Naive thymus-derived CD8-positive, alpha-beta T cell (primary cell): ENCODE measurements around the gene CALM3. TPM values are rescaled to one million over a fixed set of nuclear protein-coding genes. Genes with fewer than 3 reads are reported as not detected.

Experiments used
- ATAC-seq, 2 donors: fragments of 150-1000 bp; cut with Tn5 transposase in 1 of 2; sonication (Bioruptor Pico), chemical (Tn5 transposase) in 1 of 2; 1 replicate in 1 of 2; 2 replicates in 1 of 2; pipeline ENCODE4 v1.10.0; 2021; ENCODE audit warnings: mild to moderate bottlenecking in 2 of 2, moderate library complexity in 2 of 2
- POLR2A ChIA-PET: fragments of 350-600 bp; sonication (Branson Sonifier 250); formaldehyde crosslinking; loops from one replicate; lab custom pipeline; 2021; ENCODE audit warnings: antibody characterized with exemption; lab: Charles Lee
- DNase-seq, 10 donors: peaks; one replicate each; pipeline versions ENCODE4 v3.0.0 to v3.0.0-alpha.2; 2020 to 2022
- H3K27ac Mint-ChIP-seq, 10 donors: one replicate each; pipeline ENCODE4 v1.8.0; 2020 to 2022; ENCODE audit warnings: mild to moderate bottlenecking in 10 of 10, mixed read lengths in 10 of 10, moderate library complexity in 4 of 10, inconsistent platforms in 1 of 10
- H3K27me3 Mint-ChIP-seq, 5 donors: one replicate each; pipeline ENCODE4 v1.8.0; 2021 to 2022; ENCODE audit warnings: mixed read lengths in 5 of 5
- H3K36me3 Mint-ChIP-seq, 3 donors: one replicate each; pipeline ENCODE4 v1.8.0; 2020 to 2022; ENCODE audit warnings: mixed read lengths in 3 of 3, mild to moderate bottlenecking in 2 of 3, inconsistent platforms in 1 of 3
- H3K4me1 Mint-ChIP-seq, 4 donors: one replicate each; pipeline ENCODE4 v1.8.0; 2021 to 2022; ENCODE audit warnings: mixed read lengths in 4 of 4
- H3K4me3 Mint-ChIP-seq, 10 donors: one replicate each; pipeline ENCODE4 v1.8.0; 2020 to 2022; ENCODE audit warnings: mild to moderate bottlenecking in 10 of 10, mixed read lengths in 10 of 10, moderate library complexity in 6 of 10, inconsistent platforms in 1 of 10
- H3K9me3 Mint-ChIP-seq, 9 donors: one replicate each; pipeline ENCODE4 v1.8.0; 2020 to 2022; ENCODE audit warnings: mixed read lengths in 9 of 9, mild to moderate bottlenecking in 3 of 9, inconsistent platforms in 1 of 9, moderate library complexity in 1 of 9
- polyA plus RNA-seq, 3 donors: library from polyadenylated mRNA; unstranded; fragments of 300-500 nt; fragmentation: Illumina TruSeq; gene quantifications; one replicate each; pipeline ENCODE4 v1.2.3, GENCODE V29; 2021
- total RNA-seq, 8 experiments: library from RNA in 2 of 8; stranded (reverse) in 2 of 8; gene quantifications; one replicate each; pipeline ENCODE4 v1.2.3 and lab custom pipeline; 2021 to 2026

CALM3 gene
- total and polyA plus RNA-seq, 5 experiments from 2014 or later: 185 to 221 (median 190) TPM

GRCh38 chr19:46608581-46609345 is 7.6 kb downstream of the CALM3 start:
- POLR2A ChIA-PET: interaction anchor here (1.0 to 4.5 kb wide), 2 partner anchors 8 to 23 kb away, joined by 3 to 145 read pairs; partner anchors contain the start of gene CALM3
- H3K9me3 Mint-ChIP-seq: no peaks in the 10 kb centered on the region
- H3K36me3 Mint-ChIP-seq: peaks cover 0 to 55% (median 12%) of the 10 kb centered on the region in 3 donors
- peaks cover 34 to 81% (median 59%) of the 10 kb centered on the region in 4 donors for H3K4me1 Mint-ChIP-seq
- H3K27me3 Mint-ChIP-seq: no peaks in the 10 kb centered on the region
- DNase-seq (no peak), ATAC-seq (no peak)
- H3K4me3 Mint-ChIP-seq: peak overlapping the region in 2 of 10 donors; percentile 5 to 10
- peak overlapping the region in 8 of 10 donors; percentile 14 to 88 (median 74) for H3K27ac Mint-ChIP-seq

GRCh38 chr19:46609511-46610412 is 8.6 kb downstream of the CALM3 start:
- POLR2A ChIA-PET: interaction anchor here (0.6 to 4.5 kb wide), 5 partner anchors 9 to 165 kb away, joined by 3 to 145 read pairs (median 9); partner anchors contain the start of genes CALM3 and DACT3
- DNase-seq (no peak), ATAC-seq (no peak)
- Mint-ChIP-seq H3K36me3 (peaks cover 0 to 55% (median 12%) of the 10 kb centered on the region in 3 donors), H3K9me3 (no peaks in the 10 kb centered on the region), H3K4me3 (peak overlapping the region in 3 of 10 donors; percentile 6 to 47 (median 14)), H3K4me1 (peaks cover 37 to 83% (median 63%) of the 10 kb centered on the region in 4 donors), H3K27ac (peak overlapping the region in 8 of 10 donors; percentile 19 to 94 (median 76)), H3K27me3 (no peaks in the 10 kb centered on the region)

- peaks cover 0 to 53% (median 12%) of the 10 kb centered on the region in 3 donors for H3K36me3 Mint-ChIP-seq
- no peaks in the 10 kb centered on the region for H3K27me3 Mint-ChIP-seq
- peaks cover 37 to 76% (median 65%) of the 10 kb centered on the region in 4 donors for H3K4me1 Mint-ChIP-seq
- H3K27ac Mint-ChIP-seq: peak overlapping the region; percentile 89 to 97 (median 94)
- H3K4me3 Mint-ChIP-seq: peak overlapping the region in 7 of 10 donors; percentile 52 to 84 (median 77)
- DNase-seq: no peak
- no peak for ATAC-seq
- no peaks in the 10 kb centered on the region for H3K9me3 Mint-ChIP-seq
- POLR2A ChIA-PET: interaction anchor here (0.6 to 4.5 kb wide), 5 partner anchors 10 to 166 kb away, joined by 3 to 145 read pairs (median 12); partner anchors contain the start of genes CALM3 and DACT3
Observed at GRCh38 chr19:46610413-46610775, 9.3 kb downstream of the CALM3 start.

- H3K9me3 Mint-ChIP-seq: no peaks in the 10 kb centered on the region
- peaks cover 0 to 46% (median 12%) of the 10 kb centered on the region in 3 donors for H3K36me3 Mint-ChIP-seq
- H3K27ac Mint-ChIP-seq: peak overlapping the region; percentile 89 to 97 (median 94)
- POLR2A ChIA-PET: interaction anchor here (0.6 to 4.5 kb wide), 14 partner anchors 10 to 117 kb away, joined by 3 to 145 read pairs (median 7); partner anchors contain the start of genes CALM3, DACT3, GNG8 and PTGIR
- H3K27me3 Mint-ChIP-seq: no peaks in the 10 kb centered on the region
- DNase-seq: peak in 6 of 10 donors; percentile 30 to 56 (median 49)
- peaks cover 37 to 77% (median 66%) of the 10 kb centered on the region in 4 donors for H3K4me1 Mint-ChIP-seq
- ATAC-seq: peak; percentile 56 to 64
- peak overlapping the region; percentile 60 to 84 (median 76) for H3K4me3 Mint-ChIP-seq
Observed at GRCh38 chr19:46610851-46611770, 10.0 kb downstream of the CALM3 start.

GRCh38 chr19:46611776-46612175 is 10.6 kb downstream of the CALM3 start:
- peaks cover 37 to 79% (median 68%) of the 10 kb centered on the region in 4 donors for H3K4me1 Mint-ChIP-seq
- DNase-seq: peak in 1 of 10 donors; percentile 31

GRCh38 chr19:46613525-46613924 is 12.4 kb downstream of the CALM3 start:
- H3K27me3 Mint-ChIP-seq: no peaks in the 10 kb centered on the region
- DNase-seq (peak in 1 of 10 donors; percentile 38), ATAC-seq (no peak)
- peaks cover 37 to 80% (median 72%) of the 10 kb centered on the region in 4 donors for H3K4me1 Mint-ChIP-seq
- POLR2A ChIA-PET: interaction anchor here (0.6 to 4.5 kb wide), 3 partner anchors 13 to 50 kb away, joined by 3 to 145 read pairs (median 3); partner anchors contain the start of gene CALM3
- H3K4me3 Mint-ChIP-seq: peak overlapping the region in 4 of 10 donors; percentile 52 to 75 (median 62)
- H3K9me3 Mint-ChIP-seq: no peaks in the 10 kb centered on the region
- H3K36me3 Mint-ChIP-seq: peaks cover 0 to 23% (median 6%) of the 10 kb centered on the region in 3 donors
- peak overlapping the region in 9 of 10 donors; percentile 80 to 92 (median 87) for H3K27ac Mint-ChIP-seq

More at GRCh38 chr19:46611776-46612175, 10.6 kb downstream of the CALM3 start:
- no peaks in the 10 kb centered on the region for H3K9me3 Mint-ChIP-seq
- peak overlapping the region; percentile 89 to 97 (median 94) for H3K27ac Mint-ChIP-seq
- peaks cover 0 to 39% (median 12%) of the 10 kb centered on the region in 3 donors for H3K36me3 Mint-ChIP-seq
- peak; percentile 26 to 43 for ATAC-seq
- H3K4me3 Mint-ChIP-seq: peak overlapping the region; percentile 60 to 84 (median 76)
- POLR2A ChIA-PET: interaction anchor here (0.6 to 4.5 kb wide), 15 partner anchors 9 to 1586 kb away, joined by 3 to 145 read pairs (median 7); partner anchors contain the start of genes CALM3, DACT3, GNG8 and PTGIR
- H3K27me3 Mint-ChIP-seq: no peaks in the 10 kb centered on the region

- POLR2A ChIA-PET: interaction anchor here (0.6 to 1.8 kb wide), 5 partner anchors 13 to 49 kb away, joined by 3 to 6 read pairs (median 3); partner anchors contain the start of gene CALM3
- no peaks in the 10 kb centered on the region for H3K27me3 Mint-ChIP-seq
- no peaks in the 10 kb centered on the region for H3K9me3 Mint-ChIP-seq
- peak overlapping the region in 9 of 10 donors; percentile 8 to 76 (median 61) for H3K4me3 Mint-ChIP-seq
- peak overlapping the region; percentile 80 to 92 (median 86) for H3K27ac Mint-ChIP-seq
- ATAC-seq (peak; percentile 47 to 49), DNase-seq (peak; percentile 64 to 88 (median 79))
- peaks cover 0 to 16% (median 3%) of the 10 kb centered on the region in 3 donors for H3K36me3 Mint-ChIP-seq
- H3K4me1 Mint-ChIP-seq: peaks cover 36 to 81% (median 76%) of the 10 kb centered on the region in 4 donors
Observed at GRCh38 chr19:46614114-46614722, 13.1 kb downstream of the CALM3 start.

- Mint-ChIP-seq H3K4me1 (peaks cover 32 to 88% (median 74%) of the 10 kb centered on the region in 4 donors), H3K27me3 (no peaks in the 10 kb centered on the region), H3K36me3 (peaks cover 0 to 2% (median 0%) of the 10 kb centered on the region in 3 donors), H3K27ac (peak overlapping the region in 6 of 10 donors; percentile 64 to 95 (median 68)), H3K4me3 (peak overlapping the region in 6 of 10 donors; percentile 15 to 64 (median 42)), H3K9me3 (no peaks in the 10 kb centered on the region)
- DNase-seq: no peak
- ATAC-seq: no peak
- POLR2A ChIA-PET: interaction anchor here (1.8 kb wide), 1 partner anchor 46 kb away, joined by 6 read pairs; no protein-coding TSS in a partner anchor
Observed at GRCh38 chr19:46615966-46616365, 14.8 kb downstream of the CALM3 start.

- H3K4me1 Mint-ChIP-seq: peaks cover 29 to 88% (median 74%) of the 10 kb centered on the region in 4 donors
- no peak for DNase-seq
- ATAC-seq: no peak
- no peaks in the 10 kb centered on the region for H3K27me3 Mint-ChIP-seq
- no peaks in the 10 kb centered on the region for H3K9me3 Mint-ChIP-seq
- POLR2A ChIA-PET: interaction anchor here (0.8 to 2.9 kb wide), 6 partner anchors 11 to 44 kb away, joined by 3 to 14 read pairs (median 6); partner anchors contain the start of genes CALM3 and DACT3
- H3K27ac Mint-ChIP-seq: peak overlapping the region; percentile 79 to 99 (median 95)
- H3K4me3 Mint-ChIP-seq: peak overlapping the region; percentile 54 to 92 (median 80)
- H3K36me3 Mint-ChIP-seq: no peaks in the 10 kb centered on the region
Observed at GRCh38 chr19:46616631-46617322, 15.6 kb downstream of the CALM3 start.

- POLR2A ChIA-PET: interaction anchor here (0.7 to 4.2 kb wide), 9 partner anchors 12 to 217 kb away, joined by 3 to 25 read pairs (median 9); partner anchors contain the start of genes CALM3, DACT3 and GNG8
- Mint-ChIP-seq H3K36me3 (no peaks in the 10 kb centered on the region), H3K9me3 (no peaks in the 10 kb centered on the region), H3K27ac (peak overlapping the region in 9 of 10 donors; percentile 63 to 98 (median 95)), H3K27me3 (no peaks in the 10 kb centered on the region), H3K4me3 (peak overlapping the region in 3 of 10 donors; percentile 11 to 80 (median 66)), H3K4me1 (peaks cover 25 to 88% (median 74%) of the 10 kb centered on the region in 4 donors)
- no peak for DNase-seq
- ATAC-seq: peak in 1 of 2 donors; percentile 10
Observed at GRCh38 chr19:46617601-46618000, 16.5 kb downstream of the CALM3 start.
